GM19239 (cell line): ENCODE data around the gene DUSP8.

Source experiments
- DNase-seq: peaks from one replicate; pipeline ENCODE4 v3.0.0; 2011; ENCODE audit warnings: low spot score; ENCODE audit not compliant: insufficient read length
- FAIRE-seq: peaks from 2 replicates; lab custom pipeline; 2011; peaks lifted over from hg19 to GRCh38; lab: Jason Lieb, UNC

Gene DUSP8

GRCh38 chr11:1506981-1507380, 65.1 kb downstream of the DUSP8 start:
- FAIRE-seq = no peak
- no peak for DNase-seq

GRCh38 chr11:1505480-1505879, 66.6 kb downstream of the DUSP8 start:
- DNase-seq (no peak), FAIRE-seq (no peak)

GRCh38 chr11:1504581-1505290, 67.3 kb downstream of the DUSP8 start:
- FAIRE-seq = no peak
- DNase-seq = no peak

- FAIRE-seq (no peak), DNase-seq (no peak)
These were observed 67.9 kb downstream of the DUSP8 start for GRCh38 chr11:1504138-1504537.
